Activated T-helper 1 cell treated with anti-CD3 and anti-CD28 coated beads, Interleukin-12 subunit alpha, Interleukin-12 subunit beta, Interleukin-2, Interleukin-4 antibody, amounts not matched to agents 30 ng/mL and 10 ng/mL and 1 ng/mL, durations not matched to agents 14 hours and 24 hours and 36 hours (primary cell): ENCODE measurements around the gene IGF1R. TPM values are rescaled to one million over a fixed set of nuclear protein-coding genes. Genes with fewer than 3 reads are reported as not detected.
A peak's percentile ranks its signal among the peaks of the same experiment; 100 is the strongest.

Experiments
- DNase-seq: peaks from one replicate; pipeline ENCODE4 v3.0.0; 2021; ENCODE audit warnings: low spot score
- H3K27ac Mint-ChIP-seq: one replicate; pipeline ENCODE4 v1.8.0; 2021; ENCODE audit warnings: mild to moderate bottlenecking, mixed read lengths
- H3K27me3 Mint-ChIP-seq: one replicate; pipeline ENCODE4 v1.8.0; 2022; ENCODE audit warnings: mild to moderate bottlenecking, moderate library complexity, mixed read lengths; ENCODE audit not compliant: insufficient read depth
- H3K36me3 Mint-ChIP-seq: one replicate; pipeline ENCODE4 v1.8.0; 2021; ENCODE audit warnings: low read depth, mixed read lengths
- H3K4me1 Mint-ChIP-seq: one replicate; pipeline ENCODE4 v1.8.0; 2021; ENCODE audit warnings: low read depth, mixed read lengths
- H3K4me3 Mint-ChIP-seq: one replicate; pipeline ENCODE4 v1.8.0; 2021; ENCODE audit warnings: mild to moderate bottlenecking, moderate library complexity, mixed read lengths
- H3K9me3 Mint-ChIP-seq: one replicate; pipeline ENCODE4 v1.8.0; 2021; ENCODE audit warnings: mixed read lengths
- intact Hi-C: fragments of 100-400 bp; cut with micrococcal nuclease; formaldehyde crosslinking; loops from one replicate; pipeline ENCODE4 v1.15.1; 2024
- total RNA-seq: library from RNA; stranded (reverse); gene quantifications from 2 replicates; pipeline ENCODE4 v1.2.3, GENCODE V29; 2022

The IGF1R gene
- total RNA-seq, 1 donor from 2014 or later = 38.7 TPM

GRCh38 chr15:98621021-98621420 is 27.3 kb upstream of the IGF1R start:
- H3K27me3 Mint-ChIP-seq = peaks cover 28% of the 10 kb centered on the region

GRCh38 chr15:98625614-98626013 is 22.7 kb upstream of the IGF1R start:
- DNase-seq = no peak
- H3K27me3 Mint-ChIP-seq = peaks cover 29% of the 10 kb centered on the region
- no peaks in the 10 kb centered on the region for H3K36me3 Mint-ChIP-seq
- intact Hi-C loops = no loop called here
- no peak overlapping the region for H3K4me3 Mint-ChIP-seq
- no peak overlapping the region for H3K27ac Mint-ChIP-seq
- H3K4me1 Mint-ChIP-seq = no peaks in the 10 kb centered on the region
- H3K9me3 Mint-ChIP-seq = no peaks in the 10 kb centered on the region

More at GRCh38 chr15:98621021-98621420, 27.3 kb upstream of the IGF1R start:
- H3K36me3 Mint-ChIP-seq = no peaks in the 10 kb centered on the region
- H3K27ac Mint-ChIP-seq = no peak overlapping the region
- H3K4me1 Mint-ChIP-seq = no peaks in the 10 kb centered on the region
- no peaks in the 10 kb centered on the region for H3K9me3 Mint-ChIP-seq
- no peak overlapping the region for H3K4me3 Mint-ChIP-seq
- no peak for DNase-seq
- intact Hi-C loops = no loop called here

GRCh38 chr15:98626153-98626552 is 22.2 kb upstream of the IGF1R start:
- Mint-ChIP-seq H3K4me3 (no peak overlapping the region), H3K36me3 (no peaks in the 10 kb centered on the region), H3K9me3 (no peaks in the 10 kb centered on the region), H3K27ac (no peak overlapping the region), H3K4me1 (no peaks in the 10 kb centered on the region), H3K27me3 (peaks cover 29% of the 10 kb centered on the region)
- intact Hi-C loops = no loop called here
- DNase-seq = no peak

- no peaks in the 10 kb centered on the region for H3K36me3 Mint-ChIP-seq
- H3K4me1 Mint-ChIP-seq = no peaks in the 10 kb centered on the region
- DNase-seq = no peak
- intact Hi-C loops = no loop called here
- no peaks in the 10 kb centered on the region for H3K9me3 Mint-ChIP-seq
- no peak overlapping the region for H3K4me3 Mint-ChIP-seq
- peaks cover 27% of the 10 kb centered on the region for H3K27me3 Mint-ChIP-seq
- H3K27ac Mint-ChIP-seq = no peak overlapping the region
Measured at GRCh38 chr15:98628216-98628615, 20.1 kb upstream of the IGF1R start.

GRCh38 chr15:98635848-98636247 is 12.5 kb upstream of the IGF1R start:
- H3K27ac Mint-ChIP-seq = no peak overlapping the region
- H3K36me3 Mint-ChIP-seq = no peaks in the 10 kb centered on the region
- no peak overlapping the region for H3K4me3 Mint-ChIP-seq

GRCh38 chr15:98643115-98643514 is 5.2 kb upstream of the IGF1R start:
- H3K9me3 Mint-ChIP-seq = no peaks in the 10 kb centered on the region
- no peak overlapping the region for H3K27ac Mint-ChIP-seq
- H3K36me3 Mint-ChIP-seq = no peaks in the 10 kb centered on the region
- peaks cover 40% of the 10 kb centered on the region for H3K27me3 Mint-ChIP-seq
- DNase-seq = no peak
- intact Hi-C loops = no loop called here
- no peak overlapping the region for H3K4me3 Mint-ChIP-seq
- peaks cover 6% of the 10 kb centered on the region for H3K4me1 Mint-ChIP-seq

More at GRCh38 chr15:98635848-98636247, 12.5 kb upstream of the IGF1R start:
- intact Hi-C loops = no loop called here
- H3K9me3 Mint-ChIP-seq = no peaks in the 10 kb centered on the region
- peaks cover 12% of the 10 kb centered on the region for H3K27me3 Mint-ChIP-seq
- DNase-seq = no peak
- H3K4me1 Mint-ChIP-seq = peaks cover 10% of the 10 kb centered on the region

- intact Hi-C loops = loop anchor here (1.0 to 5.0 kb wide), 8 partner anchors 46 to 1951 kb away; partner anchors contain the start of genes ARRDC4 and LRRC28
- no peak for DNase-seq
- H3K9me3 Mint-ChIP-seq = no peaks in the 10 kb centered on the region
- peaks cover 2% of the 10 kb centered on the region for H3K36me3 Mint-ChIP-seq
- peaks cover 20% of the 10 kb centered on the region for H3K4me1 Mint-ChIP-seq
- no peak overlapping the region for H3K27ac Mint-ChIP-seq
- H3K27me3 Mint-ChIP-seq = peaks cover 44% of the 10 kb centered on the region
- peak overlapping the region; percentile 83 for H3K4me3 Mint-ChIP-seq
Measured at GRCh38 chr15:98646546-98647025, 1.8 kb upstream of the IGF1R start.

- Mint-ChIP-seq H3K9me3 (no peaks in the 10 kb centered on the region), H3K4me3 (peak overlapping the region; percentile 83), H3K27me3 (peaks cover 48% of the 10 kb centered on the region), H3K27ac (peak overlapping the region; percentile 71), H3K36me3 (peaks cover 2% of the 10 kb centered on the region), H3K4me1 (peaks cover 26% of the 10 kb centered on the region)
- intact Hi-C loops = loop anchor here (2.0 to 5.0 kb wide), 7 partner anchors 204 to 1950 kb away; partner anchors contain the start of genes ARRDC4 and LRRC28
- DNase-seq = peak; percentile 57
Measured at GRCh38 chr15:98647026-98647773, 1.1 kb upstream of the IGF1R start.

GRCh38 chr15:98648654-98649471 is 524 bp downstream of the IGF1R start:
- intact Hi-C loops = loop anchor here (1.0 to 5.0 kb wide), 9 partner anchors 130 to 1948 kb away; partner anchors contain the start of genes ARRDC4 and LRRC28
- peak overlapping the region; percentile 85 for H3K4me3 Mint-ChIP-seq
- no peaks in the 10 kb centered on the region for H3K9me3 Mint-ChIP-seq
- H3K27me3 Mint-ChIP-seq = peaks cover 52% of the 10 kb centered on the region
- peak; percentile 20 for DNase-seq
- H3K36me3 Mint-ChIP-seq = peaks cover 2% of the 10 kb centered on the region
- H3K27ac Mint-ChIP-seq = peak overlapping the region; percentile 93
- H3K4me1 Mint-ChIP-seq = peaks cover 40% of the 10 kb centered on the region

- H3K4me1 Mint-ChIP-seq = peaks cover 40% of the 10 kb centered on the region
- intact Hi-C loops = loop anchor here (2.0 to 5.0 kb wide), 11 partner anchors 48 to 1948 kb away; partner anchors contain the start of genes ARRDC4 and LRRC28
- DNase-seq = peak; percentile 31
- H3K27me3 Mint-ChIP-seq = peaks cover 48% of the 10 kb centered on the region
- peaks cover 2% of the 10 kb centered on the region for H3K36me3 Mint-ChIP-seq
- no peaks in the 10 kb centered on the region for H3K9me3 Mint-ChIP-seq
- H3K4me3 Mint-ChIP-seq = peak overlapping the region; percentile 91
- H3K27ac Mint-ChIP-seq = peak overlapping the region; percentile 81
Measured at GRCh38 chr15:98649472-98650416, 1.4 kb downstream of the IGF1R start.

- H3K9me3 Mint-ChIP-seq = no peaks in the 10 kb centered on the region
- DNase-seq = peak; percentile 42
- H3K4me3 Mint-ChIP-seq = peak overlapping the region; percentile 91
- H3K36me3 Mint-ChIP-seq = peaks cover 2% of the 10 kb centered on the region
- peaks cover 40% of the 10 kb centered on the region for H3K4me1 Mint-ChIP-seq
- peak overlapping the region; percentile 81 for H3K27ac Mint-ChIP-seq
- peaks cover 45% of the 10 kb centered on the region for H3K27me3 Mint-ChIP-seq
- intact Hi-C loops = loop anchor here (1.0 to 5.0 kb wide), 5 partner anchors 19 to 366 kb away; no protein-coding TSS in a partner anchor
Measured at GRCh38 chr15:98650417-98651035, 2.2 kb downstream of the IGF1R start.
